ENCODE data around the gene EPN1. TPM values are rescaled to one million over a fixed set of nuclear protein-coding genes. Genes with fewer than 3 reads are reported as not detected.

The EPN1 gene
- total RNA-seq (100 to 1,000 TPM; 114 to 120 TPM), polyA plus RNA-seq (ENCODE audit: insufficient read length in 6 of 6) (100 to 1,000 TPM in 1 of 6 donors, 10 to 100 TPM in 5; 67.7 to 104 (median 88.6) TPM)
- long read RNA-seq, donor 1, full-length matches to known transcripts: 8 of 24 reads
- long read RNA-seq, donor 1, partial matches to known transcripts: 11 of 24 reads
- long read RNA-seq, donor 1, other reads (novel, unspliced or antisense): 5 of 24 reads
- long read RNA-seq, donor 2, full-length matches to known transcripts: 11 of 35 reads
- long read RNA-seq, donor 2, partial matches to known transcripts: 17 of 35 reads
- long read RNA-seq, donor 2, other reads (novel, unspliced or antisense): 7 of 35 reads
- long read RNA-seq, donor 3, full-length matches to known transcripts: 7 of 24 reads
- long read RNA-seq, donor 3, partial matches to known transcripts: 5 of 24 reads
- long read RNA-seq, donor 3, other reads (novel, unspliced or antisense): 12 of 24 reads
- long read RNA-seq, donor 4, partial matches to known transcripts: 3 of 4 reads
- long read RNA-seq, donor 4, other reads (novel, unspliced or antisense): 1 of 4 reads
- long read RNA-seq, donor 5, full-length matches to known transcripts: 10 of 23 reads
- long read RNA-seq, donor 5, partial matches to known transcripts: 5 of 23 reads
- long read RNA-seq, donor 5, other reads (novel, unspliced or antisense): 8 of 23 reads
- long read RNA-seq, donor 6, full-length matches to known transcripts: 5 of 5 reads
- long read RNA-seq, donor 6, partial matches to known transcripts: 0 of 5 reads
- long read RNA-seq, donor 6, other reads (novel, unspliced or antisense): 0 of 5 reads
- long read RNA-seq, donor 7, full-length matches to known transcripts: 7 of 7 reads
- long read RNA-seq, donor 7, partial matches to known transcripts: 0 of 7 reads
- long read RNA-seq, donor 7, other reads (novel, unspliced or antisense): 0 of 7 reads
- long read RNA-seq, donor 8, full-length matches to known transcripts: 17 of 36 reads
- long read RNA-seq, donor 8, partial matches to known transcripts: 13 of 36 reads
- long read RNA-seq, donor 8, other reads (novel, unspliced or antisense): 6 of 36 reads
- long read RNA-seq, donor 9: 0 reads
- long read RNA-seq, donor 10, partial matches to known transcripts: 4 of 5 reads
- long read RNA-seq, donor 10, other reads (novel, unspliced or antisense): 1 of 5 reads
- long read RNA-seq, donor 11: 0 reads
- long read RNA-seq, donor 12, full-length matches to known transcripts: 8 of 14 reads
- long read RNA-seq, donor 12, partial matches to known transcripts: 0 of 14 reads
- long read RNA-seq, donor 12, other reads (novel, unspliced or antisense): 6 of 14 reads

GRCh38 chr19:55674841-55675660 lies at the start of gene EPN1:
Gene EPN1 (plus strand): TSS chr19:55675226. CDS start chr19:55678628, 3,402 bp downstream.
- intact Hi-C loops (cut with DNase I): no loop called here
- Histone ChIP-seq H3K4me3 (peak within 1 kb of the TSS; percentile 68 to 81), H3K9me3 (no peaks in the 10 kb centered on the region), H3K27ac (peak within 1 kb of the TSS; percentile 86 to 90), H3K27me3 (no peaks in the 10 kb centered on the region), H3K36me3 (peaks cover 0 to 66% of the 10 kb centered on the region in 2 donors), H3K4me1 (peaks cover 17 to 56% of the 10 kb centered on the region in 2 donors)
- ATAC-seq (peak; percentile 95), DNase-seq (peak; percentile 93 to 99 (median 98))
- no peak for TF ChIP-seq CTCF (IDR thresholded peaks at IDR 0.05)

- no peak for DNase-seq
- no peak for TF ChIP-seq CTCF (IDR thresholded peaks at IDR 0.05)
- ATAC-seq: no peak
- no peak overlapping the region for H3K4me3 ChIP-seq
- peaks cover 0 to 9% of the 10 kb centered on the region in 2 donors for H3K36me3 ChIP-seq
- no peaks in the 10 kb centered on the region for H3K9me3 ChIP-seq
- intact Hi-C loops (cut with DNase I): no loop called here
- H3K27ac ChIP-seq: no peak overlapping the region
- peaks cover 3 to 25% of the 10 kb centered on the region in 2 donors for H3K4me1 ChIP-seq
- H3K27me3 ChIP-seq: no peaks in the 10 kb centered on the region
Observed at GRCh38 chr19:55626350-55626749, 48.7 kb upstream of the EPN1 start.

GRCh38 chr19:55632463-55632834 lies 42.6 kb upstream of the EPN1 start:
- H3K27me3 ChIP-seq: no peaks in the 10 kb centered on the region
- intact Hi-C loops (cut with DNase I): no loop called here
- ATAC-seq (peak; percentile 88), DNase-seq (peak in 3 of 4 donors; percentile 79 to 92 (median 80))
- peaks cover 8 to 40% of the 10 kb centered on the region in 2 donors for H3K4me1 ChIP-seq
- TF ChIP-seq CTCF (IDR thresholded peaks at IDR 0.05): peak; percentile 86 to 90
- H3K27ac ChIP-seq: no peak overlapping the region
- H3K36me3 ChIP-seq: no peaks in the 10 kb centered on the region
- H3K4me3 ChIP-seq: no peak overlapping the region
- no peaks in the 10 kb centered on the region for H3K9me3 ChIP-seq

- intact Hi-C loops (cut with DNase I): no loop called here
- ATAC-seq (no peak), DNase-seq (peak in 1 of 4 donors; percentile 41)
- H3K36me3 ChIP-seq: no peaks in the 10 kb centered on the region
- TF ChIP-seq CTCF (IDR thresholded peaks at IDR 0.05): no peak
- no peaks in the 10 kb centered on the region for H3K9me3 ChIP-seq
- peaks cover 8 to 47% of the 10 kb centered on the region in 2 donors for H3K4me1 ChIP-seq
- H3K4me3 ChIP-seq: peak overlapping the region in 1 of 2 donors; percentile 87
- H3K27ac ChIP-seq: peak overlapping the region; percentile 84 to 95
- H3K27me3 ChIP-seq: no peaks in the 10 kb centered on the region
Observed at GRCh38 chr19:55633861-55634260, 41.2 kb upstream of the EPN1 start.

Measured in left lung (tissue), 14 donors.